Medulla oblongata (tissue), 1 donor: ENCODE results near the gene OR2AJ1.
A peak's percentile ranks its signal among the peaks of the same experiment; 100 is the strongest.

Experiments used
- DNase-seq: peaks from one replicate; pipeline ENCODE4 v3.0.0-alpha.2; 2015; ENCODE audit errors: extremely low spot score

OR2AJ1 gene

GRCh38 chr1:247924868-247925267 lies at the start of gene OR2AJ1:
Gene OR2AJ1 (plus strand): TSS chr1:247924889. CDS start chr1:247933769, 8,880 bp downstream.
- DNase-seq, result no peak

- DNase-seq, result no peak
Measured at GRCh38 chr1:247883346-247883745, 41.3 kb upstream of the OR2AJ1 start.

GRCh38 chr1:247884797-247885413 lies 39.8 kb upstream of the OR2AJ1 start:
- DNase-seq, result no peak

GRCh38 chr1:247895163-247895637 lies 29.5 kb upstream of the OR2AJ1 start, which contains the start of gene OR2W3:
Gene OR2W3 (plus strand): TSS chr1:247895587. CDS start chr1:247895587, 0 bp downstream.
- DNase-seq, result no peak

- DNase-seq, result no peak
Measured at GRCh38 chr1:247895976-247896375, 28.7 kb upstream of the OR2AJ1 start.

GRCh38 chr1:247904122-247904521 lies 20.6 kb upstream of the OR2AJ1 start:
- no peak for DNase-seq

- no peak for DNase-seq
Measured at GRCh38 chr1:247905181-247905580, 19.5 kb upstream of the OR2AJ1 start.

- no peak for DNase-seq
Measured at GRCh38 chr1:247905910-247906503, 18.7 kb upstream of the OR2AJ1 start.

GRCh38 chr1:247906504-247907047 lies 18.1 kb upstream of the OR2AJ1 start:
- DNase-seq, result no peak

GRCh38 chr1:247908766-247909165 lies 15.9 kb upstream of the OR2AJ1 start:
- no peak for DNase-seq

GRCh38 chr1:247913786-247914185 lies 10.9 kb upstream of the OR2AJ1 start:
- DNase-seq, result no peak

GRCh38 chr1:247914941-247915662 lies 9.6 kb upstream of the OR2AJ1 start:
- no peak for DNase-seq

- no peak for DNase-seq
Measured at GRCh38 chr1:247919952-247920351, 4.7 kb upstream of the OR2AJ1 start, which contains the start of gene OR2T8. Gene OR2T8 (plus strand): TSS chr1:247920252. CDS start chr1:247921018, 766 bp downstream.

GRCh38 chr1:247923941-247924340 lies 748 bp upstream of the OR2AJ1 start:
- no peak for DNase-seq

GRCh38 chr1:247933989-247934388 lies 9.3 kb downstream of the OR2AJ1 start:
- no peak for DNase-seq

- DNase-seq, result no peak
Measured at GRCh38 chr1:247935781-247936180, 11.1 kb downstream of the OR2AJ1 start.

GRCh38 chr1:247936415-247936814 lies 11.7 kb downstream of the OR2AJ1 start:
- DNase-seq, result no peak

- DNase-seq, result peak; percentile 49
Measured at GRCh38 chr1:247936965-247937734, 12.5 kb downstream of the OR2AJ1 start.

GRCh38 chr1:247942624-247943023 lies 17.9 kb downstream of the OR2AJ1 start:
- no peak for DNase-seq

GRCh38 chr1:247948558-247948957 lies 23.9 kb downstream of the OR2AJ1 start, which contains the start of gene OR2L8:
Gene OR2L8 (plus strand): TSS chr1:247948858. CDS start chr1:247948858, 0 bp downstream.
- no peak for DNase-seq

- DNase-seq, result no peak
Measured at GRCh38 chr1:247953408-247953807, 28.7 kb downstream of the OR2AJ1 start.
